Mesenchymal stem cell (in vitro differentiated cells and primary cell): ENCODE data around the gene ARAP3.

Experiments used
- DNase-seq: peaks from one replicate; pipeline ENCODE4 v3.0.0-alpha.2; 2013
- H2AFZ ChIP-seq: one replicate; pipeline ENCODE4 v1.6.1; 2013; ENCODE audit warnings: low read depth, mild to moderate bottlenecking, control low read depth, inconsistent platforms, low read length, moderate library complexity
- H2AK5ac ChIP-seq: 2 replicates; pipeline ENCODE4 v1.6.1; 2013; ENCODE audit warnings: low read length, moderate library complexity, mild to moderate bottlenecking, inconsistent platforms; ENCODE audit not compliant: severe bottlenecking
- H2BK120ac ChIP-seq: one replicate; pipeline ENCODE4 v1.6.1; 2013; ENCODE audit warnings: low read depth, mild to moderate bottlenecking, inconsistent platforms, low read length, moderate library complexity
- H2BK12ac ChIP-seq, 2 experiments: one replicate each; pipeline ENCODE4 v1.6.1; 2013; ENCODE audit warnings: inconsistent platforms in 2 of 2, low read length in 2 of 2, mild to moderate bottlenecking in 2 of 2, moderate library complexity in 2 of 2, control low read depth in 1 of 2
- H2BK15ac ChIP-seq: one replicate; pipeline ENCODE4 v1.6.1; 2013; ENCODE audit warnings: mild to moderate bottlenecking, low read depth, inconsistent platforms; ENCODE audit not compliant: poor library complexity, severe bottlenecking
- H2BK5ac ChIP-seq: 2 replicates; pipeline ENCODE4 v1.6.1; 2013; ENCODE audit warnings: low read depth, mild to moderate bottlenecking, low read length, control low read depth, inconsistent platforms; ENCODE audit not compliant: poor library complexity, severe bottlenecking
- H3K14ac ChIP-seq, 2 experiments: one replicate each; pipeline ENCODE4 v1.6.1; 2013; ENCODE audit warnings: inconsistent platforms in 2 of 2, low read length in 2 of 2, control low read depth in 1 of 2, mild to moderate bottlenecking in 1 of 2, moderate library complexity in 1 of 2
- H3K18ac ChIP-seq, 2 experiments: one replicate each; pipeline ENCODE4 v1.6.1; 2013; ENCODE audit warnings: inconsistent platforms in 2 of 2, low read length in 2 of 2, control low read depth in 1 of 2, low read depth in 1 of 2, mild to moderate bottlenecking in 1 of 2
- H3K23ac ChIP-seq, 2 experiments: one replicate each; pipeline ENCODE4 v1.6.1; 2013; ENCODE audit warnings: inconsistent platforms in 2 of 2, low read length in 2 of 2, mild to moderate bottlenecking in 2 of 2, moderate library complexity in 2 of 2, control low read depth in 1 of 2
- H3K27ac ChIP-seq: 2 replicates; pipeline ENCODE4 v1.5.1; 2013; ENCODE audit warnings: mild to moderate bottlenecking, moderate library complexity, low read length, control low read depth, inconsistent platforms; ENCODE audit not compliant: poor library complexity, severe bottlenecking
- H3K27me3 ChIP-seq, 2 experiments: 2 replicates each; pipeline versions ENCODE4 v1.6.1 to v1.7.0; 2013; ENCODE audit warnings: low read length in 2 of 2, mild to moderate bottlenecking in 2 of 2, moderate library complexity in 2 of 2, control low read depth in 1 of 2, inconsistent platforms in 1 of 2; ENCODE audit not compliant: control insufficient read depth in 1 of 2, insufficient read depth in 1 of 2
- H3K36me3 ChIP-seq, 2 experiments: 2 replicates each; pipeline versions ENCODE4 v1.6.1 to v1.7.0; 2013; ENCODE audit warnings: low read length in 2 of 2, control low read depth in 1 of 2, inconsistent platforms in 1 of 2, low read depth in 1 of 2, mild to moderate bottlenecking in 1 of 2; ENCODE audit not compliant: insufficient read depth in 2 of 2, control insufficient read depth in 1 of 2
- H3K4ac ChIP-seq, 2 experiments: one replicate each; pipeline ENCODE4 v1.6.1; 2013; ENCODE audit warnings: inconsistent platforms in 2 of 2, low read length in 2 of 2, mild to moderate bottlenecking in 2 of 2, moderate library complexity in 2 of 2, control low read depth in 1 of 2, low read depth in 1 of 2
- H3K4me1 ChIP-seq: 2 replicates; pipeline ENCODE4 v1.6.1; 2013; ENCODE audit warnings: low read depth, low read length, control low read depth; ENCODE audit not compliant: control insufficient read depth, insufficient read depth
- H3K4me2 ChIP-seq: 2 replicates; pipeline ENCODE4 v1.6.1; 2013; ENCODE audit warnings: low read length, mild to moderate bottlenecking, inconsistent platforms; ENCODE audit not compliant: poor library complexity, severe bottlenecking
- H3K4me3 ChIP-seq, 2 experiments: 2 replicates each; pipeline versions ENCODE4 v1.5.1 to v1.7.0; 2013; ENCODE audit warnings: low read length in 2 of 2, mild to moderate bottlenecking in 2 of 2, control low read depth in 1 of 2, low read depth in 1 of 2; ENCODE audit not compliant: insufficient read depth in 1 of 2
- H3K79me1 ChIP-seq: replicated peaks from 2 replicates; pipeline ENCODE4 v1.6.1; 2013; ENCODE audit warnings: mild to moderate bottlenecking, control low read depth, low read length, inconsistent platforms; ENCODE audit not compliant: poor library complexity, severe bottlenecking
- H3K9ac ChIP-seq: 2 replicates; pipeline ENCODE4 v1.7.0; 2013; ENCODE audit warnings: mild to moderate bottlenecking, low read length, moderate library complexity
- H3K9me3 ChIP-seq: 2 replicates; pipeline ENCODE4 v1.7.0; 2013; ENCODE audit warnings: mild to moderate bottlenecking, low read length; ENCODE audit not compliant: control insufficient read depth
- H4K8ac ChIP-seq: one replicate; pipeline ENCODE4 v1.6.1; 2013; ENCODE audit warnings: inconsistent platforms, mild to moderate bottlenecking, low read length, moderate library complexity
- H4K91ac ChIP-seq: one replicate; pipeline ENCODE4 v1.6.1; 2013; ENCODE audit warnings: mild to moderate bottlenecking, low read length, inconsistent platforms
- WGBS: methylation state at CpG from one replicate; pipeline ENCODE4 v1.1.7; 2013; ENCODE audit warnings: mixed read lengths; 5-methylcytosine and 5-hydroxymethylcytosine counted together

Gene ARAP3

GRCh38 chr5:141709699-141710267 is 27.8 kb upstream of the ARAP3 start:
- H3K23ac ChIP-seq, result no peak overlapping the region
- H2BK15ac ChIP-seq, result no peak overlapping the region
- no peaks in the 10 kb centered on the region for H3K4me1 ChIP-seq
- H3K36me3 ChIP-seq, result no peaks in the 10 kb centered on the region
- peaks cover 64 to 75% of the 10 kb centered on the region in 2 experiments for H3K27me3 ChIP-seq
- H2BK12ac ChIP-seq, result no peak overlapping the region
- H3K9ac ChIP-seq, result no peak overlapping the region
- no peak overlapping the region for H4K8ac ChIP-seq
- no peak for DNase-seq
- H3K4me3 ChIP-seq, result no peak overlapping the region
- H3K4ac ChIP-seq, result no peak overlapping the region
- H3K4me2 ChIP-seq, result no peak overlapping the region
- no peaks in the 10 kb centered on the region for H3K79me1 ChIP-seq
- 64% methylated on average over 6 of the region's 6 CpGs for WGBS
- H2BK120ac ChIP-seq, result no peak overlapping the region
- H2AK5ac ChIP-seq, result no peak overlapping the region
- H3K27ac ChIP-seq, result no peak overlapping the region
- H2AFZ ChIP-seq, result no peak overlapping the region
- no peak overlapping the region for H4K91ac ChIP-seq
- H3K14ac ChIP-seq, result no peak overlapping the region
- H3K18ac ChIP-seq, result no peak overlapping the region
- H3K9me3 ChIP-seq, result no peaks in the 10 kb centered on the region
- no peak overlapping the region for H2BK5ac ChIP-seq

- Histone ChIP-seq H3K23ac (no peak overlapping the region), H2AK5ac (no peak overlapping the region), H2AFZ (no peak overlapping the region), H3K79me1 (no peaks in the 10 kb centered on the region), H3K4me1 (no peaks in the 10 kb centered on the region), H3K9me3 (no peaks in the 10 kb centered on the region), H4K8ac (no peak overlapping the region), H3K27ac (no peak overlapping the region), H3K9ac (no peak overlapping the region), H3K18ac (no peak overlapping the region), H2BK120ac (no peak overlapping the region), H2BK15ac (no peak overlapping the region), H4K91ac (no peak overlapping the region), H3K14ac (no peak overlapping the region), H3K4me3 (no peak overlapping the region), H2BK5ac (no peak overlapping the region), H3K36me3 (no peaks in the 10 kb centered on the region), H3K4ac (no peak overlapping the region), H2BK12ac (no peak overlapping the region), H3K27me3 (peaks cover 79 to 82% of the 10 kb centered on the region in 2 experiments), H3K4me2 (no peak overlapping the region)
- no peak for DNase-seq
- 60% methylated on average over 1 of the region's 9 CpGs for WGBS
Observed at GRCh38 chr5:141708016-141708415, 26.0 kb upstream of the ARAP3 start.

- Histone ChIP-seq H3K23ac (no peak overlapping the region), H3K36me3 (no peaks in the 10 kb centered on the region), H3K4me2 (no peak overlapping the region), H3K27me3 (peaks cover 81 to 87% of the 10 kb centered on the region in 2 experiments), H3K14ac (no peak overlapping the region), H2AFZ (no peak overlapping the region), H2BK120ac (no peak overlapping the region), H3K79me1 (no peaks in the 10 kb centered on the region), H3K9ac (no peak overlapping the region), H3K4me3 (no peak overlapping the region), H2BK5ac (no peak overlapping the region), H3K18ac (no peak overlapping the region), H3K9me3 (no peaks in the 10 kb centered on the region), H4K91ac (no peak overlapping the region), H3K4me1 (peaks cover 3% of the 10 kb centered on the region), H2AK5ac (no peak overlapping the region), H3K4ac (no peak overlapping the region), H2BK12ac (no peak overlapping the region), H3K27ac (no peak overlapping the region), H4K8ac (no peak overlapping the region), H2BK15ac (no peak overlapping the region)
- DNase-seq, result no peak
- WGBS, result 82% methylated on average over 7 of the region's 8 CpGs
Observed at GRCh38 chr5:141707510-141707909, 25.5 kb upstream of the ARAP3 start.

- Histone ChIP-seq H3K4me2 (no peak overlapping the region), H3K79me1 (no peaks in the 10 kb centered on the region), H3K27ac (no peak overlapping the region), H4K91ac (no peak overlapping the region), H3K36me3 (no peaks in the 10 kb centered on the region), H3K18ac (no peak overlapping the region), H2BK5ac (no peak overlapping the region), H2AK5ac (no peak overlapping the region), H4K8ac (no peak overlapping the region), H2BK15ac (no peak overlapping the region), H2BK120ac (no peak overlapping the region), H2AFZ (no peak overlapping the region), H3K23ac (no peak overlapping the region), H3K27me3 (peaks cover 85 to 92% of the 10 kb centered on the region in 2 experiments), H2BK12ac (no peak overlapping the region), H3K4me3 (no peak overlapping the region), H3K4me1 (peaks cover 7% of the 10 kb centered on the region), H3K9me3 (no peaks in the 10 kb centered on the region), H3K4ac (no peak overlapping the region), H3K14ac (no peak overlapping the region), H3K9ac (no peak overlapping the region)
- WGBS, result 84% methylated on average over 3 of the region's 3 CpGs
- no peak for DNase-seq
Observed at GRCh38 chr5:141706121-141706520, 24.1 kb upstream of the ARAP3 start.
